CD8-positive, alpha-beta memory T cell (primary cell): Measurements from ENCODE around the gene DGKA. TPM values are rescaled to one million over a fixed set of nuclear protein-coding genes. Genes with fewer than 3 reads are reported as not detected.

Experiments used
- CTCF ChIA-PET: fragments of 350-600 bp; sonication (Branson Sonifier 250); formaldehyde crosslinking; loops from one replicate; lab custom pipeline; 2021; ENCODE audit warnings: antibody characterized with exemption; lab: Charles Lee
- POLR2A ChIA-PET: fragments of 350-600 bp; sonication (Branson Sonifier 250); formaldehyde crosslinking; loops from one replicate; lab custom pipeline; 2021; ENCODE audit warnings: antibody characterized with exemption; lab: Charles Lee
- DNase-seq, 5 donors: peaks; one replicate each; pipeline versions ENCODE4 v3.0.0 to v3.0.0-alpha.2; 2020 to 2022; ENCODE audit warnings: mixed read lengths in 1 of 5
- H3K27ac ChIP-seq: one replicate; pipeline ENCODE4 v1.7.0; 2013; ENCODE audit warnings: low read depth, mild to moderate bottlenecking, low read length, moderate library complexity
- H3K27me3 ChIP-seq: 2 replicates; pipeline ENCODE4 v1.7.0; 2013; ENCODE audit warnings: low read length, mild to moderate bottlenecking; ENCODE audit not compliant: insufficient read depth, poor library complexity, severe bottlenecking
- H3K36me3 ChIP-seq: 2 replicates; pipeline ENCODE4 v1.7.0; 2013; ENCODE audit warnings: mild to moderate bottlenecking, low read length, moderate library complexity; ENCODE audit not compliant: insufficient read depth
- H3K4me1 ChIP-seq: 2 replicates; pipeline ENCODE4 v1.7.0; 2013; ENCODE audit warnings: mild to moderate bottlenecking, low read length, moderate library complexity; ENCODE audit not compliant: insufficient read depth
- H3K4me3 ChIP-seq: 2 replicates; pipeline ENCODE4 v1.7.0; 2013; ENCODE audit warnings: mild to moderate bottlenecking, low read length
- H3K9me3 ChIP-seq: 2 replicates; pipeline ENCODE4 v1.7.0; 2013; ENCODE audit warnings: mild to moderate bottlenecking, low read length
- H3K27ac Mint-ChIP-seq, 8 donors: one replicate each; pipeline ENCODE4 v1.8.0; 2020 to 2021; ENCODE audit warnings: mixed read lengths in 8 of 8, mild to moderate bottlenecking in 6 of 8, inconsistent platforms in 3 of 8, moderate library complexity in 3 of 8
- H3K27me3 Mint-ChIP-seq, 2 donors: one replicate each; pipeline ENCODE4 v1.8.0; 2020 to 2021; ENCODE audit warnings: mixed read lengths in 2 of 2, mild to moderate bottlenecking in 1 of 2, moderate library complexity in 1 of 2
- H3K36me3 Mint-ChIP-seq, 3 donors: one replicate each; pipeline ENCODE4 v1.8.0; 2020 to 2021; ENCODE audit warnings: mixed read lengths in 3 of 3, inconsistent platforms in 1 of 3, mild to moderate bottlenecking in 1 of 3
- H3K4me1 Mint-ChIP-seq, 3 donors: one replicate each; pipeline ENCODE4 v1.8.0; 2020 to 2021; ENCODE audit warnings: mixed read lengths in 3 of 3, inconsistent platforms in 1 of 3, mild to moderate bottlenecking in 1 of 3
- H3K4me3 Mint-ChIP-seq, 7 donors: one replicate each; pipeline ENCODE4 v1.8.0; 2020 to 2021; ENCODE audit warnings: mixed read lengths in 7 of 7, mild to moderate bottlenecking in 6 of 7, moderate library complexity in 4 of 7, inconsistent platforms in 2 of 7
- H3K9me3 Mint-ChIP-seq, 5 donors: one replicate each; pipeline ENCODE4 v1.8.0; 2020 to 2022; ENCODE audit warnings: mixed read lengths in 5 of 5, mild to moderate bottlenecking in 3 of 5, moderate library complexity in 2 of 5, inconsistent platforms in 1 of 5
- polyA plus RNA-seq: library from polyadenylated mRNA; unstranded; fragments of 300-500 nt; fragmentation: Illumina TruSeq; gene quantifications from one replicate; pipeline ENCODE4 v1.2.3, GENCODE V29; 2021
- total RNA-seq, 2 experiments: library from RNA; stranded (reverse); gene quantifications; one replicate each; pipeline ENCODE4 v1.2.3, GENCODE V29; 2021

The DGKA gene
- total and polyA plus RNA-seq, 3 experiments from 2014 or later: 221 to 236 (median 234) TPM

- Histone ChIP-seq H3K4me3 (no peak overlapping the region), H3K27me3 (no peaks in the 10 kb centered on the region), H3K4me1 (peaks cover 11% of the 10 kb centered on the region), H3K36me3 (peaks cover 33% of the 10 kb centered on the region), H3K9me3 (no peaks in the 10 kb centered on the region), H3K27ac (no peak overlapping the region)
- H3K4me1 Mint-ChIP-seq: peaks cover 8 to 21% (median 15%) of the 10 kb centered on the region in 3 donors
- H3K27ac Mint-ChIP-seq: peak overlapping the region in 7 of 8 donors; percentile 47 to 88 (median 76)
- peaks cover 0 to 48% (median 8%) of the 10 kb centered on the region in 3 donors for H3K36me3 Mint-ChIP-seq
- POLR2A ChIA-PET: interaction anchor here (0.5 to 1.5 kb wide), 4 partner anchors 13 to 129 kb away, joined by 3 to 4 read pairs (median 3); no protein-coding TSS in a partner anchor
- DNase-seq: peak in 2 of 5 donors; percentile 28 to 65
- CTCF ChIA-PET: interaction anchor here (0.6 to 1.6 kb wide), 5 partner anchors 10 to 1755 kb away, joined by 3 to 5 read pairs (median 3); partner anchors contain the start of gene RAB5B
- no peak overlapping the region for H3K4me3 Mint-ChIP-seq
- H3K9me3 Mint-ChIP-seq: no peaks in the 10 kb centered on the region
- no peaks in the 10 kb centered on the region for H3K27me3 Mint-ChIP-seq
These were observed 25.0 kb downstream of the DGKA start for GRCh38 chr12:55955800-55956508.

DNA sequence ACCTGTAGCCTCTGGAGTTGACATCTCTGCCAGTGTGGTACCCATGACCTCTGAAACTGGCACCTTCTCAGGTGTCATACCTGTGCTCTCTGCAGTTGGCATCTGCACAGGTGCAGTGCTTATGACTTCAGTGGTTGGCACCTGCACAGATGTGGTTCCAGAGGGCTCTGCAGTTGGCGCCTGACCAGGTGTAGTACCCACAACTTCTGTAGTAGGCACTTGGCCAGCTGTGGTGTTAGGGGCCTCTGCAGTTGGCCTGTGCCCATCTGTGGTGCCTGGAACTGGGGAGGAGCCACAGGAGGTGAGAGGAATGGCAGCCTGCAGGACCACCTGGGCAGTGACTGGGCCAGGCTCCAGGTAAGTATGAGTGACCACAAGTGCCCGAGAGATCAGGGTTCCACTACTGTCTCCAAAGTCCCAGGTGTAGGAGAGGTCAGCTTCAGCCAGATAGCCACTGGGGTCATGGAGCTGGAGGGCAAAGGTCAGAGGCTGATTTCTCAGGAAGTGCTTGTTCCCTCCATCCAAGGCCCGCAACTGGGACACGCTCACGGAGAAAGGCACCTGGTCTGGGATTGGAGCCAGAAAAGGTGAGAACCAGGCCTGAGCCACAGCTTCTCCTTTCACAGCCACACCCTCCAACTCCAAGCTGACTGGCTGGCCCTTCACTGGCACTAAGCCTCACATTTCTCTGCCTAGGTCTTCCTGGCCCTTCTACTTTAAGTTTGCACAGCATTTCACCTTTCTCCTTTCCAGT is 26.3 kb downstream of the DGKA start:
- ChIA-PET POLR2A (interaction anchor here (0.8 to 2.4 kb wide), 5 partner anchors 9 to 27 kb away, joined by 3 to 12 read pairs (median 4); partner anchors contain the start of gene RAB5B), CTCF (no interaction called here)
- Mint-ChIP-seq H3K27me3 (no peaks in the 10 kb centered on the region), H3K9me3 (no peaks in the 10 kb centered on the region), H3K4me3 (no peak overlapping the region), H3K27ac (peak overlapping the region; percentile 70 to 96 (median 82)), H3K36me3 (peaks cover 0 to 35% (median 5%) of the 10 kb centered on the region in 3 donors), H3K4me1 (peaks cover 8 to 18% (median 11%) of the 10 kb centered on the region in 3 donors)
- Histone ChIP-seq H3K4me1 (peaks cover 11% of the 10 kb centered on the region), H3K27ac (no peak overlapping the region), H3K4me3 (no peak overlapping the region), H3K9me3 (no peaks in the 10 kb centered on the region), H3K36me3 (peaks cover 19% of the 10 kb centered on the region), H3K27me3 (no peaks in the 10 kb centered on the region)
- no peak for DNase-seq

- Histone ChIP-seq H3K36me3 (no peaks in the 10 kb centered on the region), H3K4me3 (no peak overlapping the region), H3K4me1 (peaks cover 21% of the 10 kb centered on the region), H3K27me3 (no peaks in the 10 kb centered on the region), H3K27ac (no peak overlapping the region), H3K9me3 (no peaks in the 10 kb centered on the region)
- Mint-ChIP-seq H3K27me3 (no peaks in the 10 kb centered on the region), H3K27ac (no peak overlapping the region), H3K4me1 (peaks cover 26 to 32% (median 29%) of the 10 kb centered on the region in 3 donors), H3K4me3 (peak overlapping the region in 1 of 7 donors; percentile 34), H3K9me3 (no peaks in the 10 kb centered on the region), H3K36me3 (peaks cover 0 to 6% (median 0%) of the 10 kb centered on the region in 3 donors)
- ChIA-PET CTCF (no interaction called here), POLR2A (no interaction called here)
- DNase-seq: no peak
These were observed 32.8 kb downstream of the DGKA start for GRCh38 chr12:55963760-55964159.

DNA sequence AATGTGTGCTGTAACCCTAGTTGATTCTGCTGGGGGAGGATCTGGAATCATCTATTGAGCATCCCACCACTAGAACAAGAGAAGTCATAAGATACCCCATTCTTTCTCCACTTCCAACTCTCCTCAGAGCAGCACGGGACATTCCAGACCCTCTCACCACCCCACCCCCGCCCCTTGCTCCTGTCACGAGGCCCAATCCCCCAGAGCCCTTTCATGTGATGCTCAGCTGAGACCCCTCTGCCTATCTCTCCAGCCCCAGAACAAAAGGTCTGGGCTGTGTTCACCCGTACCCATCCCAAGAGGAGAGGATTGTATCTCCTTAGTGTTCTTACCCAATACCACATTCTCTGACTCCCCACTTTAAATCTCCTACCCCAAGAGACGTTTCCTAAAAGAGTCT is 34.3 kb downstream of the DGKA start:
- ChIA-PET CTCF (no interaction called here), POLR2A (interaction anchor here (0.9 kb wide), 1 partner anchor 211 kb away, joined by 5 read pairs; no protein-coding TSS in a partner anchor)
- H3K4me3 ChIP-seq: no peak overlapping the region
- Mint-ChIP-seq H3K27ac (peak overlapping the region in 3 of 8 donors; percentile 66 to 90 (median 87)), H3K4me3 (peak overlapping the region in 6 of 7 donors; percentile 47 to 90 (median 88)), H3K27me3 (no peaks in the 10 kb centered on the region), H3K4me1 (peaks cover 26 to 32% (median 29%) of the 10 kb centered on the region in 3 donors), H3K36me3 (peaks cover 0 to 7% (median 0%) of the 10 kb centered on the region in 3 donors), H3K9me3 (no peaks in the 10 kb centered on the region)
- H3K9me3 ChIP-seq: no peaks in the 10 kb centered on the region
- no peak overlapping the region for H3K27ac ChIP-seq
- DNase-seq: no peak
- no peaks in the 10 kb centered on the region for H3K27me3 ChIP-seq
- H3K4me1 ChIP-seq: peaks cover 21% of the 10 kb centered on the region
- no peaks in the 10 kb centered on the region for H3K36me3 ChIP-seq

DNA sequence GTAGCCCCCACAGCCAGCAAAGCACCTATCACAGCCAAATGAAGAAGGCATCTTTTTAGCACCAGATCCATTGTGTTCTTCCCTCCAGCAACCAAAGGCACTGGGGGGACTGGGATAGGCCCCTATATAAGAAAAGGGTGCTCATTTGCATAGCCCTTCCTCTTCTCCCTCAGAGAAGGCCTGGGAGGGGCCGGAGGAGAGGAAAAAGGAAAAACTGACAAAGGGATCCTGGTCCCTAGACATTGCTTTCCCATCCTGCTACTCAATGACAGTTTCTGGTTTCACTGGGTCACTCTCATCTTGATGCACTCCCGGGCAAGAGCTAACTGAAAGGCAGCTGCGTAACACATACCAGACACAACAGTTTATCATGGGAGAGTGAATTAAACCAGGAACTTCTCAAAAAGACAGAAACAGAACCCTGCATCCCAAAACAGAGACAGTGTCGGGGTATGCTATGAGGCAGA is 35.0 kb downstream of the DGKA start, which contains the start of gene PMEL:
Gene PMEL, minus strand, starts transcription at position 102 of the 467 bp plus-strand sequence. Its CDS starts 31 bp downstream, at position 71.
- no peak for DNase-seq
- CTCF ChIA-PET: no interaction called here
- peaks cover 26 to 32% (median 29%) of the 10 kb centered on the region in 3 donors for H3K4me1 Mint-ChIP-seq
- Histone ChIP-seq H3K4me3 (peak within 1 kb of the TSS; percentile 82), H3K9me3 (no peaks in the 10 kb centered on the region), H3K27me3 (no peaks in the 10 kb centered on the region), H3K36me3 (no peaks in the 10 kb centered on the region), H3K27ac (peak within 1 kb of the TSS; percentile 71), H3K4me1 (peaks cover 21% of the 10 kb centered on the region)
- peak within 1 kb of the TSS; percentile 87 to 96 (median 90) for H3K4me3 Mint-ChIP-seq
- POLR2A ChIA-PET: interaction anchor here (0.9 kb wide), 1 partner anchor 211 kb away, joined by 5 read pairs; no protein-coding TSS in a partner anchor
- H3K36me3 Mint-ChIP-seq: peaks cover 0 to 10% (median 0%) of the 10 kb centered on the region in 3 donors
- H3K9me3 Mint-ChIP-seq: no peaks in the 10 kb centered on the region
- no peaks in the 10 kb centered on the region for H3K27me3 Mint-ChIP-seq
- H3K27ac Mint-ChIP-seq: peak within 1 kb of the TSS; percentile 57 to 97 (median 86)

- no peaks in the 10 kb centered on the region for H3K27me3 ChIP-seq
- ChIA-PET CTCF (no interaction called here), POLR2A (interaction anchor here (0.6 kb wide), 1 partner anchor 39 kb away, joined by 5 read pairs; no protein-coding TSS in a partner anchor)
- H3K27me3 Mint-ChIP-seq: no peaks in the 10 kb centered on the region
- H3K9me3 ChIP-seq: no peaks in the 10 kb centered on the region
- peak within 1 kb of the TSS; percentile 71 for H3K27ac ChIP-seq
- H3K4me3 ChIP-seq: peak within 1 kb of the TSS; percentile 82
- H3K4me1 Mint-ChIP-seq: peaks cover 26 to 32% (median 29%) of the 10 kb centered on the region in 3 donors
- DNase-seq: peak; percentile 83 to 92 (median 88)
- H3K4me3 Mint-ChIP-seq: peak within 1 kb of the TSS; percentile 87 to 96 (median 90)
- H3K27ac Mint-ChIP-seq: peak within 1 kb of the TSS; percentile 57 to 97 (median 88)
- H3K9me3 Mint-ChIP-seq: no peaks in the 10 kb centered on the region
- peaks cover 0 to 11% (median 0%) of the 10 kb centered on the region in 3 donors for H3K36me3 Mint-ChIP-seq
- no peaks in the 10 kb centered on the region for H3K36me3 ChIP-seq
- H3K4me1 ChIP-seq: peaks cover 21% of the 10 kb centered on the region
These were observed 35.7 kb downstream of the DGKA start, which contains the start of gene CDK2 for GRCh38 chr12:55966408-55967281. TSS of gene CDK2 (plus strand) at chr12:55966830. CDS start at chr12:55967009, 179 bp downstream.

- ChIA-PET CTCF (interaction anchor here (1.3 to 1.8 kb wide), 3 partner anchors 8 to 26 kb away, joined by 3 to 5 read pairs (median 3); no protein-coding TSS in a partner anchor), POLR2A (interaction anchor here (1.5 kb wide), 1 partner anchor 13 kb away, joined by 4 read pairs; no protein-coding TSS in a partner anchor)
- Mint-ChIP-seq H3K27me3 (no peaks in the 10 kb centered on the region), H3K27ac (no peak overlapping the region), H3K4me3 (peak overlapping the region in 1 of 7 donors; percentile 41), H3K36me3 (peaks cover 0 to 11% (median 0%) of the 10 kb centered on the region in 3 donors), H3K4me1 (peaks cover 26 to 32% (median 29%) of the 10 kb centered on the region in 3 donors), H3K9me3 (no peaks in the 10 kb centered on the region)
- no peaks in the 10 kb centered on the region for H3K9me3 ChIP-seq
- DNase-seq: no peak
- no peaks in the 10 kb centered on the region for H3K27me3 ChIP-seq
- no peaks in the 10 kb centered on the region for H3K36me3 ChIP-seq
- H3K27ac ChIP-seq: no peak overlapping the region
- no peak overlapping the region for H3K4me3 ChIP-seq
- peaks cover 31% of the 10 kb centered on the region for H3K4me1 ChIP-seq
These were observed 38.4 kb downstream of the DGKA start for GRCh38 chr12:55969356-55969755.
